Fibroblast of lung (primary cell): ENCODE data around the gene DGKQ.

Experiments used
- EZH2 ChIP-seq: IDR thresholded peaks from 2 replicates; pipeline ENCODE4 v1.5.1; 2012; ENCODE audit warnings: low read length, control low read depth, mild to moderate bottlenecking; ENCODE audit errors: missing control alignments
- TF ChIP-seq, protein P1 (sequence below), 2 donors: IDR thresholded peaks in 1 of 2; conservative IDR thresholded peaks in 1 of 2; 1 replicate in 1 of 2; 2 replicates in 1 of 2; pipeline ENCODE4 v1.5.1; 2011 to 2012; ENCODE audit warnings: low read length in 2 of 2, control low read depth in 1 of 2, inconsistent platforms in 1 of 2, low read depth in 1 of 2, mild to moderate bottlenecking in 1 of 2

DNA sequence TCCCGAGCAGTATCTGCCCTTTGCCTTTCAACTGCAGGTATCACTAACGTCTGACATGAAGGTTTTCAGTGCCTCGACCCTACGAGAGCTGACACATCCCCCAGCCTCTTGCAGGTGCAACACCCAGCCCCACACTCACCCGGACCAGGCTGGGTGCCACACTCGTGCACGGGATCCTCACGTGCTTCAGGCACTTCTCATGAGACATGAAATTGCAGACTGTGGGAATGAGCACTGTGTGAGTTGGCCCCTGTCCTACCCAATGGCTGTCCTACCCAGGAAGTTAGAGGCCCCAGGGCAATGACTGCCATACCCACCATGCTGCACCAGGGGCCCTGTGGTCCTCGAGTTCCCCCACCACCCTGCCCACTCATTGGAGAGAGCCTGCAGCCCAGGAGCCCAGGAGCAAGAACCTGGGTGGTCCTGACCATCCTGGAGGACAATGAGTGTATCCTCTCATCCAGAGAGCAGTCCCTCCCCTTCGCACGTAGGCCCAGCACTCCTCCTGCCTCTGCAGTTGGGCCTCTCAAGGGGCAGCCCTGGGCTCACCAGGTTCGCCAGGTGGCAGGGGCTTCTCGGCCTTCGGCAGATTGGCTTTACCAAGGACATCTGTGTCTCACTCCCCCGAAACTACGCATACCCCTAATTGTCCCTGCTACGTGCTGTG lies 2.4 kb downstream of the DGKQ start:
- TF ChIP-seq, protein P1, sequence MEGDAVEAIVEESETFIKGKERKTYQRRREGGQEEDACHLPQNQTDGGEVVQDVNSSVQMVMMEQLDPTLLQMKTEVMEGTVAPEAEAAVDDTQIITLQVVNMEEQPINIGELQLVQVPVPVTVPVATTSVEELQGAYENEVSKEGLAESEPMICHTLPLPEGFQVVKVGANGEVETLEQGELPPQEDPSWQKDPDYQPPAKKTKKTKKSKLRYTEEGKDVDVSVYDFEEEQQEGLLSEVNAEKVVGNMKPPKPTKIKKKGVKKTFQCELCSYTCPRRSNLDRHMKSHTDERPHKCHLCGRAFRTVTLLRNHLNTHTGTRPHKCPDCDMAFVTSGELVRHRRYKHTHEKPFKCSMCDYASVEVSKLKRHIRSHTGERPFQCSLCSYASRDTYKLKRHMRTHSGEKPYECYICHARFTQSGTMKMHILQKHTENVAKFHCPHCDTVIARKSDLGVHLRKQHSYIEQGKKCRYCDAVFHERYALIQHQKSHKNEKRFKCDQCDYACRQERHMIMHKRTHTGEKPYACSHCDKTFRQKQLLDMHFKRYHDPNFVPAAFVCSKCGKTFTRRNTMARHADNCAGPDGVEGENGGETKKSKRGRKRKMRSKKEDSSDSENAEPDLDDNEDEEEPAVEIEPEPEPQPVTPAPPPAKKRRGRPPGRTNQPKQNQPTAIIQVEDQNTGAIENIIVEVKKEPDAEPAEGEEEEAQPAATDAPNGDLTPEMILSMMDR (conservative IDR thresholded peaks at IDR 0.05 in 1 of 2, IDR thresholded peaks at IDR 0.05 in 1 of 2; ENCODE audit: low read depth in 1 of 2, low read length in 2 of 2): no peak
- no peak for TF ChIP-seq EZH2
